Fibroblast of skin of right biceps (primary cell): ENCODE measurements around the gene PODN.

Experiments
- DNase-seq: peaks from one replicate; pipeline ENCODE4 v3.0.0-alpha.2; 2013

The PODN gene

GRCh38 chr1:53061859-53062707, at the start of gene PODN:
PODN (plus strand) TSS chr1:53062213; CDS start chr1:53069856, 7,643 bp downstream.
- DNase-seq, result peak; percentile 29

- DNase-seq, result peak; percentile 90
Measured at GRCh38 chr1:53014791-53015507, 47.1 kb upstream of the PODN start.

- DNase-seq, result no peak
Measured at GRCh38 chr1:53015508-53015860, 46.5 kb upstream of the PODN start.

- peak; percentile 21 for DNase-seq
Measured at GRCh38 chr1:53016705-53017104, 45.3 kb upstream of the PODN start.

- no peak for DNase-seq
Measured at GRCh38 chr1:53020588-53020987, 41.4 kb upstream of the PODN start.

- DNase-seq, result no peak
Measured at GRCh38 chr1:53022179-53022578, 39.8 kb upstream of the PODN start.

- DNase-seq, result no peak
Measured at GRCh38 chr1:53023546-53023945, 38.5 kb upstream of the PODN start.

GRCh38 chr1:53024117-53024516, 37.9 kb upstream of the PODN start:
- DNase-seq, result no peak

- peak; percentile 37 for DNase-seq
Measured at GRCh38 chr1:53025034-53025768, 36.8 kb upstream of the PODN start.

GRCh38 chr1:53025769-53026112, 36.3 kb upstream of the PODN start:
- no peak for DNase-seq

- DNase-seq, result no peak
Measured at GRCh38 chr1:53026254-53026653, 35.8 kb upstream of the PODN start.

GRCh38 chr1:53031732-53032131, 30.3 kb upstream of the PODN start:
- DNase-seq, result no peak

GRCh38 chr1:53037159-53037558, 24.9 kb upstream of the PODN start:
- DNase-seq, result no peak

GRCh38 chr1:53038566-53038965, 23.4 kb upstream of the PODN start:
- no peak for DNase-seq

- peak; percentile 87 for DNase-seq
Measured at GRCh38 chr1:53043271-53043670, 18.7 kb upstream of the PODN start.

GRCh38 chr1:53044926-53045325, 17.1 kb upstream of the PODN start:
- DNase-seq, result no peak

- DNase-seq, result peak; percentile 46
Measured at GRCh38 chr1:53046930-53047329, 15.1 kb upstream of the PODN start.

GRCh38 chr1:53047737-53048736, 14.0 kb upstream of the PODN start:
- peak; percentile 85 for DNase-seq

GRCh38 chr1:53048960-53049573, 12.9 kb upstream of the PODN start:
- no peak for DNase-seq

GRCh38 chr1:53049574-53049967, 12.4 kb upstream of the PODN start:
- DNase-seq, result no peak

- DNase-seq, result no peak
Measured at GRCh38 chr1:53050310-53050709, 11.7 kb upstream of the PODN start.

- no peak for DNase-seq
Measured at GRCh38 chr1:53051676-53052075, 10.3 kb upstream of the PODN start.
